SIG-M5 treated with dmso at 0.1 percent for 504 hours (cell line): ENCODE results near the gene ZNF516.

Experiments used
- DNase-seq: peaks from one replicate; lab custom pipeline; 2025; ENCODE audit not compliant: unreplicated experiment; lab: John Stamatoyannopoulos, UW

Gene ZNF516

GRCh38 chr18:76368976-76369375 is 126.1 kb downstream of the ZNF516 start:
- no peak for DNase-seq

GRCh38 chr18:76368271-76368670 is 126.8 kb downstream of the ZNF516 start:
- DNase-seq = no peak

DNA sequence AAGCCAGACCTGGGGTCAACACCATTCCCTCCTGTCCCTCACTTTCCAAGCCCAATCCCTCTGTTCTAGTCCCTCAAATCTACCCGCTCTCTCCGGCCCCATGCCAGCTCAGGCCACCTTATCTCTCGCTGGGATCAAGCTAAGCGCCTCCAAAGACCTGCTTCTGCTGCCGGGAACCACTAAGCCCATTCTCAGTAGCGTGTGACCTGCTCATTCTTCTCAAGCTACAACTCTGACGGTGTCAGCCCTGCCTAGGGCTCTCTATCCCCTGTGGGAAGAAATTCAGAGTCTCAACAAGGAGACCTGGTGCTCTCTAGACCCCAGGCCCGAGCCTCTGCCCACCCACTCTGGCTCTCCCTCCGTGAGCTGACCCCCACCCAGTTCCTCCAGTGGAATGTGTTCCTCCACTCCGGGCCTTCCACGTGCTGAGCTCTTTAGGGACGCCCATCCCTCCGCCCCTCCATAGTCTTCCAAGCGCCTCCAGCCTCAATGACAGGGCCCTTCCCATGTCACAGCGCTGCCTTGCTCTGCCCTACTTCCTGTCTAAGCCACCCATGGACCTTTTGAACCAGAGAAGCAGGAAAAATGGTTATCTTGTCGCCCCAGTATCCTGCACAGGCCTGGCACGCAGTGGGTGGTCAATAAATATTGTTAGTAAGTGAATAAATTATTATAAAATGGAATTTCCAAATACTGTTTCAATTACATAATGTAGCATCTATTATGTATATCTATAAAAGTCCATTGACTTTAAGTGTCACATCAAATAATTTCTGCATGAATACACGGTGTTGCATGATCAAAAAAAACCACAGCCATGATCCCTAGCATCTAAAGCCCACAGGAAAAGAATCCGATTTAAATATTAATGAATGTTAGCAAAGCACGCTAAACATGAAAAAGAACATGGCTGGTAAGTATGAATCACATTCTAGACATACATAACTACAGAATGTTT is 127.6 kb downstream of the ZNF516 start:
- DNase-seq = no peak

GRCh38 chr18:76365561-76365960 is 129.5 kb downstream of the ZNF516 start:
- no peak for DNase-seq

DNA sequence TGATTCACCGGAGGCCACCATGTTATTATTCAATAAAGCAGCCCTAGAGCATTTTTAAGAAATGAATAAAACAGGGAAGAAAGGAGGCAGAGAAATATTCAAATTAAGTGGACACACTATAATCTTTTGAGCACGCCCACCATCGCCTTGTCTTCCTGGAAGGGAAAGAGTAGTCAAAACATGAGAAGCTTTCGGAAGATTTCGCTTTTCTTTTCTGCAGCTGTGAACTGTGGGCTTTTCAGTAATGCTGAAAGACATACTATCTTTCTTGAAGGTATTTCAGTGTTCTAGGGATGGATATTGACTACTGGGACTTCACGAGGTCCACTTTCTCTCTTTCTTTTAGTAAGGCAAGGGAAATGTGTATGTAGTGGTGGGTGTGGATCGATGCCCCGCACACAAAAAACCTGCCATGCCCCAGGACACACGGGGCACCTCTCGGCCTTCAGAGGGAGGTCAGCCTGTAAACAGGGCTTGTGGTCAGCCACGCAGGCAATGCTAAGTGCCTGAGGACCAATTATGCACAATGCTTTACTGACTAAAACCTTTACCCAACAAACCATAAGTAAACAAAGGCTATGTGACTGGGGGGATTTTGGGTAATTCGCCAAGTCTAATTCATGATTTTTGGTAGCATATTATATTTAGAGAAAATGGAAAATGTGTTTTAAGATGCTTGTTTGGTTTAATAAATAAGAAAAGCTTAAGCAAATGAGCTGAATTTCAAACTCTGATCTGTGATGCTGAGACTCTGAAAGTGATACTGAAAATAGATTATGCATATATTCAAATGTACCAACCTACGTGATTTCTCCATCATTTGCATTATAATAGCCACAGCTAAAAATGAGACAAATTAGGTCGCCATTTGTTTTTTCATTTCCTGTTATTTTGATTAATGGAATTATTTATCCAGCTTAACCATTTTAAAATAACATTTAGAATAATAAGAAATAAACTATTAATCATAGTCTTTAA is 130.5 kb downstream of the ZNF516 start:
- no peak for DNase-seq

DNA sequence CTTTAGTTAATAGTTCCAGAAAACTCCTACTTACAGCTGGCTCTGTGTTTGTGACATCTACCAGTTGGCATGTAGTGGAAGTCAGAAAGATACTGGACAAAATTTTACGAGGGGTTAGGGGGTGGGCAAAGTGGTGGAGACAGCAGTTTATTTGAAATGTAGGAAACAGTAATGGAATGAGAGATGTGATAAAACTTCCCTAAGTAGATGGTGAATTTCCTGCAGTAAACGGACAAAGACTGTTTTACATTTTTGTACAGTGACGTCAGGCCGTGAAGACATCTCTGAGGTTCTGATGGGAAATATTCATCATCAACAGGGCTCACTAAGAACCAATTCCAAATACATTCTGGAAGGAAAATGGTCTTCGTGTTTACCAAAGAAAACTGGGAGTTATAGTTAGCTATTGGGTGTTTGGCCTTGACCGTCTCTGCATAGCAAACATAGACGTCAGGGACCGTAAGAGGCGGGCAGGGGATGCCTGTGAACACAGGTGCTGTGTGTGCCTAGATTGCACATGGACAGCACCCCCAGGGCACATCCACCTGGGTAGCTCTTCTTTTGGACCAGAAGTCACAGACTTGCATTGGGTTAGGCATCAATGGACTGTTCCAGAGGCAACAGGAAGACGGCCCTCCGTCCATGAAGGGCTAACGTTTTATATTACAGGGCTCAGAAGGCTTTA is 131.5 kb downstream of the ZNF516 start:
- DNase-seq = no peak

- no peak for DNase-seq
Observed at GRCh38 chr18:76362676-76363075, 132.4 kb downstream of the ZNF516 start.

GRCh38 chr18:76361219-76361618 is 133.8 kb downstream of the ZNF516 start:
- no peak for DNase-seq

DNA sequence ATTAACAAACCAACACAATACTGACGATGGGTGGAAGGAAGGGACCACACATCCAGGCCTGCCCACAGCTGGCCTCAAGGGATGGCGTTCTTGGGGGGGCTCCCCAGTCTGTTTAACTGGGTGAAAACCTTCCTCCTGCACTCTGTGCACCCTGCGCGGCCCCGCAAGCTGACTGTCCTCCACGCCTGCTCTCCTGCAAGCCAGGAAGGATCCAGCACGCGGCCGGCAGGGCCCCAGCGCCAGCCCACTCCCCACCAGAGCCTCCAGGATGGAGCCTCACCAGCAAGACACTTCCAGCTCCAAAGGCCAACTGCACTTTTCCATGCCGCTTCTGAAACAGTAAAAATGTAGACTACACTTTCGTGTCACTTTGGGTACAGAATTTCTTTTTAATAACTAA is 135.1 kb downstream of the ZNF516 start:
- DNase-seq = no peak

GRCh38 chr18:76358774-76359173 is 136.3 kb downstream of the ZNF516 start:
- no peak for DNase-seq

DNA sequence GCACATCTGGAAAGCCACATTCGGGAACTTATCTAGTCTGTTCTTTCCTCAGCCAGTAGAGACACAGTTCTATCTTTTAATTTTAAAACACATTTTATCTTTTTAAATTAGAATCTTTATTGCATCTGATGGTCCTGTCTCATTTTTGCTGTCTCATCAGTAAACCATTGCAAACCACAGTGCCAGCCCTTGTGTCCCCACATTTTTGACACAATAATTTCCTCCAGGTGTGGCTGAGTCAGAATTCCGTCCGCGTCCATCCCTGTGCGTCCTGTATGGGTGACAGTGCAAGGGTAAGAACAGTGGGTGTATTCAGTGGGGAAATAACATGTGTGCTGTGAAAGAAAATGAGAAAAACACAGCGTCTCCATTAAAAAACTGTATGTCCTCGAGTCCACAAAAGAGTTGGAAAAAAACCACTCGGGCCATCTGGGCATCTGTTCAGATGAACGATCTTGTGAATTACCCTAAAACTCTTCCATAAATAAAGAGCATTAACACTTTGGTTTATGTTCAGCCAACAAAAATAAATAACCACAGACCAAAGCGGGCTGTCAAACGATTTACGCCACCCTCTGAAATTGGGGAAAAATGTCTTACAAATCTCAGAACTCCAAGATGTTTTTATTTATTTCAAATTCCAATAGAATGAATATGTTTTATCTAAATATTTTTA is 137.3 kb downstream of the ZNF516 start:
- no peak for DNase-seq

DNA sequence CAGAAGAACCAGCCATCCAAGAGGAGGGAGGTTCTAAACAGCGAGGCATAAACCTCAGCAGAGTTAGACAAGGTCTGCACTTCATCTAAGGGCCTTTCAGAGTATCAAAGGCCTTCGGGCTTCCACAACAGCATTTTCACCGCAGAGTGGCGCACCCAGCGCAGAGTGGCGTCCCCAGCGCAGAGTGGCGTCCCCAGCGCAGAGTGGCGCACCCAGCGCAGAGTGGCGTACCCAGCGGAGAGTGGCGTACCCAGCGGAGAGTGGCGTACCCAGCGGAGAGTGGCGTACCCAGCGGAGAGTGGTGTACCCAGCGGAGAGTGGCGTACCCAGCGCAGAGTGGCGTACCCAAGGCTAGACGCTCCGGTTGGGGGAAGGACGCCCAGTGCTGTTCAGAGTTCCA is 137.9 kb downstream of the ZNF516 start:
- DNase-seq = no peak

- DNase-seq = no peak
Observed at GRCh38 chr18:76356666-76357065, 138.4 kb downstream of the ZNF516 start.

GRCh38 chr18:76354348-76354747 is 140.7 kb downstream of the ZNF516 start:
- no peak for DNase-seq

DNA sequence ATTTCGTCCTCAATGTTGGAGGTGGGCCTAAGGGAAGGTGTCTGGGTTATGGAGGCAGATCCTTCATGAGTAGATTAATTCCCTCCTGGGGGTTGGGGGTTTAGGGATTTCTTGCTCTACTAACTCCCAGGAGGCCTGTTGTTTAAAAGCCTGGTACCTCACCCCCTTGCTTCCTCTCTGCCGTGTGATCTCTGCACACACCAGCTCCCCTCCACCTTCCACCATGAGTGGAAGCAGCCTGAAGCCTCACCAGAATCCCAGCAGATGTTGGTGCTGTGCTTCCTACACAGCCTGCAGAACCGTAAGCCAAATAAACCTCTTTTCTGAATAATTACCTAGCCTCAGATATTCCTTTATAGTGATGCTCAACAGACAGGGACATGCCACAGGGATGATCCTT is 141.5 kb downstream of the ZNF516 start:
- DNase-seq = no peak

- no peak for DNase-seq
Observed at GRCh38 chr18:76353046-76353445, 142.0 kb downstream of the ZNF516 start.

DNA sequence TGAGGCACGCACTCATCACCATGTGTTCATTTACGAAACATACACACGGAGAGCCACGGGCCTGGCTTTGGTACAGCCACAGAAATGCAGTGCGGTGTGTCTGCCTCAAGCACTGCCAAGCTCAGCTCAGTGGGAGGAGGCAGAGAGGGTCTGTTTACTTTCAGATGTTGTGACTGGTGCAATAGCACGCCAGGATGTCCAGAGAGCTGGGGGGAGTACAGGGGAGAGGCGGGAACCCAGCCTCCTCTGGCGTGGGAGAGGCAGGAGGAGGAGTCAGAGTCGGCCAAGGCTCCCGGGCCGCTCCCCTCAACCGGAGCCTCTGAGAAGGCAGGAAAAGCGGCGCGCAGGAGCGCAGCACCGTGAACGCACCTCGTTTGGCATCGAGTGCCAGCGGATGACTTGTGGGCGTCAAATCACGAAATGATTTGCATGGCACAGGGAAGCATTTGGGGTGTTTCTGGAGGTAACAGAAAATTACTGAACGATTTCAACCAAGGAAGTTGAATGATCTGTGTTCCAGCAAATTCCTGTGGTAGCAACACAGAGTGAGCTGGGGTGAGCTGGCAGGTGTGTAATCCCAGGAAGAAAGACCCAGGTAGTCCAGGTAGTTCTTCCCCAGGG is 143.0 kb downstream of the ZNF516 start:
- no peak for DNase-seq

- DNase-seq = no peak
Observed at GRCh38 chr18:76350134-76351025, 144.7 kb downstream of the ZNF516 start.

- peak; percentile 82 for DNase-seq
Observed at GRCh38 chr18:76349067-76349715, 145.9 kb downstream of the ZNF516 start.
